Measurements from ENCODE around the gene RHBDD3. TPM values are rescaled to one million over a fixed set of nuclear protein-coding genes. Genes with fewer than 3 reads are reported as not detected.

Gene RHBDD3
- total RNA-seq, 1 donor from 2014 or later, result 35.6 TPM

DNA sequence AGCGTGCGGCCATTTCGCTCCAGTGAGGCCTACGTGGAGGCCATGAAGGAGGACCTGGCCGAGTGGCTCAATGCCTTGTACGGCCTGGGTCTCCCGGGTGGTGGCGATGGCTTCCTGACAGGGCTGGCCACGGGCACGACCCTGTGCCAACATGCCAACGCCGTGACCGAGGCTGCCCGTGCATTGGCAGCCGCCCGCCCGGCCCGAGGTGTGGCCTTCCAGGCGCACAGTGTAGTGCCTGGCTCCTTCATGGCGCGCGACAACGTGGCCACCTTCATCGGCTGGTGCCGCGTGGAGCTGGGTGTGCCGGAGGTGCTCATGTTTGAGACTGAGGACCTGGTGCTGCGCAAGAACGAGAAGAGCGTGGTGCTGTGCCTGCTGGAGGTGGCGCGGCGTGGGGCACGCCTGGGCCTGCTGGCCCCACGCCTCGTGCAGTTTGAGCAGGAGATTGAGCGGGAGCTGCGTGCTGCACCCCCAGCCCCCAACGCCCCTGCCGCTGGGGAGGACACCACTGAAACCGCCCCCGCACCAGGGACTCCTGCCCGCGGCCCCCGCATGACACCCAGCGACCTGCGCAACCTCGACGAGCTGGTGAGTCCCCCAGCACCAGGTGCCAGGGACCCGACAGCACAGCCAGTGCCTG is 40.5 kb upstream of the RHBDD3 start:
- Histone ChIP-seq H3K27me3 (ENCODE audit: insufficient read depth, low read length) (peaks cover 5% of the 10 kb centered on the region), H3K79me2 (ENCODE audit: insufficient read depth, low read length) (peaks cover 34% of the 10 kb centered on the region), H2AFZ (ENCODE audit: low read depth, low read length) (no peak overlapping the region), H3K27ac (ENCODE audit: low read depth, low read length) (peak overlapping the region; percentile 78), H4K20me1 (ENCODE audit: insufficient read depth, low read length) (peaks cover 26% of the 10 kb centered on the region), H3K4me1 (ENCODE audit: insufficient read depth, low read length) (peaks cover 52% of the 10 kb centered on the region), H3K4me2 (ENCODE audit: low read length) (peak overlapping the region; percentile 92), H3K4me3 (ENCODE audit: insufficient read depth, low read depth, low read length) (peak overlapping the region; percentile 26), H3K9me3 (ENCODE audit: insufficient read depth, low read depth, low read length) (no peaks in the 10 kb centered on the region), H3K9ac (ENCODE audit: low read length) (peak overlapping the region; percentile 84), H3K36me3 (ENCODE audit: insufficient read depth, low read length) (no peaks in the 10 kb centered on the region)
- peaks cover 6% of the 10 kb centered on the region for H3K36me3 Mint-ChIP-seq (ENCODE audit: low read depth, unreplicated experiment)
- no peak overlapping the region for H3K27ac Mint-ChIP-seq (ENCODE audit: unreplicated experiment)
- no peak for FAIRE-seq
- no peaks in the 10 kb centered on the region for H3K9me3 Mint-ChIP-seq (ENCODE audit: unreplicated experiment)
- DNase-seq (ENCODE audit: low read depth), result no peak
- TF ChIP-seq, protein P1, sequence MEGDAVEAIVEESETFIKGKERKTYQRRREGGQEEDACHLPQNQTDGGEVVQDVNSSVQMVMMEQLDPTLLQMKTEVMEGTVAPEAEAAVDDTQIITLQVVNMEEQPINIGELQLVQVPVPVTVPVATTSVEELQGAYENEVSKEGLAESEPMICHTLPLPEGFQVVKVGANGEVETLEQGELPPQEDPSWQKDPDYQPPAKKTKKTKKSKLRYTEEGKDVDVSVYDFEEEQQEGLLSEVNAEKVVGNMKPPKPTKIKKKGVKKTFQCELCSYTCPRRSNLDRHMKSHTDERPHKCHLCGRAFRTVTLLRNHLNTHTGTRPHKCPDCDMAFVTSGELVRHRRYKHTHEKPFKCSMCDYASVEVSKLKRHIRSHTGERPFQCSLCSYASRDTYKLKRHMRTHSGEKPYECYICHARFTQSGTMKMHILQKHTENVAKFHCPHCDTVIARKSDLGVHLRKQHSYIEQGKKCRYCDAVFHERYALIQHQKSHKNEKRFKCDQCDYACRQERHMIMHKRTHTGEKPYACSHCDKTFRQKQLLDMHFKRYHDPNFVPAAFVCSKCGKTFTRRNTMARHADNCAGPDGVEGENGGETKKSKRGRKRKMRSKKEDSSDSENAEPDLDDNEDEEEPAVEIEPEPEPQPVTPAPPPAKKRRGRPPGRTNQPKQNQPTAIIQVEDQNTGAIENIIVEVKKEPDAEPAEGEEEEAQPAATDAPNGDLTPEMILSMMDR (IDR thresholded peaks at IDR 0.05; ENCODE audit: insufficient read depth, low read depth, low read length), result no peak
- no peak for TF ChIP-seq EZH2 (IDR thresholded peaks at IDR 0.05; ENCODE audit: insufficient read depth, low read length)
- peaks cover 2% of the 10 kb centered on the region for H3K27me3 Mint-ChIP-seq (ENCODE audit: low read depth, unreplicated experiment)
- peaks cover 4% of the 10 kb centered on the region for H3K4me1 Mint-ChIP-seq (ENCODE audit: low read depth, unreplicated experiment)
- peak overlapping the region; percentile 70 for H3K4me3 Mint-ChIP-seq (ENCODE audit: unreplicated experiment)

DNA sequence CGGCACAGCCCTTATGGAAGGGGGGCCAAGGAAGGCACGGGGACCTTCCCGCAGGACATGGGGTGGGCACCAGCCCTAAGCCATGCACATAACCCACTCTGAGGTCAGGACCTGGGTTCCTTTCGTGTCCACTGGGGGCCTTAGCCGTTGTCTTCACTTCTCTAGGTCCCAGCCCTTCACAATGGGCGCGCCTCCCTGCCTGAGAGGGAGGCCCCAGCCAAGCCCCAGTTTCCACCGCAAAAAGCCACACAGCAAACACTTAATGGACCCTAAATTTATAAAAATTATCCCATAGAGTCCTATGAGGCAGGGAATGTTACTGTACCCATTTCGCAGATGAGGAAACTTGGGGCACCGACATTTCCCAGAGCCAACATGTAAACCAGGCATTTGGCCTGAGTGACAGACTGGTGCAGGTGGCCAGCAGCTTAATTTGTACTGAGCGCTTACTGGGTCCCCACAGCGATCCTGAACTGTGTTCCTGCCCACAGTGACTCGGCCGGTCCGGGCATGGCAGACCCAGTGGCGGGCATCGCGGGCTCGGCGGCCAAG is 39.9 kb upstream of the RHBDD3 start:
- Histone ChIP-seq H4K20me1 (ENCODE audit: insufficient read depth, low read length) (peaks cover 21% of the 10 kb centered on the region), H2AFZ (ENCODE audit: low read depth, low read length) (peak overlapping the region; percentile 19), H3K79me2 (ENCODE audit: insufficient read depth, low read length) (peaks cover 34% of the 10 kb centered on the region), H3K9me3 (ENCODE audit: insufficient read depth, low read depth, low read length) (no peaks in the 10 kb centered on the region), H3K36me3 (ENCODE audit: insufficient read depth, low read length) (no peaks in the 10 kb centered on the region), H3K27me3 (ENCODE audit: insufficient read depth, low read length) (no peaks in the 10 kb centered on the region), H3K4me1 (ENCODE audit: insufficient read depth, low read length) (peaks cover 52% of the 10 kb centered on the region), H3K9ac (ENCODE audit: low read length) (peak overlapping the region; percentile 84), H3K4me2 (ENCODE audit: low read length) (peak overlapping the region; percentile 92), H3K27ac (ENCODE audit: low read depth, low read length) (peak overlapping the region; percentile 78), H3K4me3 (ENCODE audit: insufficient read depth, low read depth, low read length) (peak overlapping the region; percentile 79)
- peaks cover 4% of the 10 kb centered on the region for H3K4me1 Mint-ChIP-seq (ENCODE audit: low read depth, unreplicated experiment)
- H3K4me3 Mint-ChIP-seq (ENCODE audit: unreplicated experiment), result peak overlapping the region; percentile 91
- H3K27me3 Mint-ChIP-seq (ENCODE audit: low read depth, unreplicated experiment), result no peaks in the 10 kb centered on the region
- no peaks in the 10 kb centered on the region for H3K9me3 Mint-ChIP-seq (ENCODE audit: unreplicated experiment)
- no peak for DNase-seq (ENCODE audit: low read depth)
- peaks cover 2% of the 10 kb centered on the region for H3K36me3 Mint-ChIP-seq (ENCODE audit: low read depth, unreplicated experiment)
- no peak for FAIRE-seq
- H3K27ac Mint-ChIP-seq (ENCODE audit: unreplicated experiment), result peak overlapping the region; percentile 83
- TF ChIP-seq, protein P1 (IDR thresholded peaks at IDR 0.05; ENCODE audit: insufficient read depth, low read depth, low read length), result no peak
- TF ChIP-seq EZH2 (IDR thresholded peaks at IDR 0.05; ENCODE audit: insufficient read depth, low read length), result no peak
